GM23248 (cell line): ENCODE results near the gene CDKN2AIP. TPM values are rescaled to one million over a fixed set of nuclear protein-coding genes. Genes with fewer than 3 reads are reported as not detected.

Experiments
- DNase-seq: peaks from one replicate; pipeline ENCODE4 v3.0.0-alpha.2; 2015
- H2AFZ ChIP-seq: fragments of 200-600 bp; sonication (generic); 2 replicates; pipeline ENCODE4 v1.6.1; 2016; ENCODE audit warnings: antibody characterized with exemption
- H3F3A ChIP-seq: fragments of 200-600 bp; sonication (generic); 2 replicates; pipeline ENCODE4 v1.6.1; 2016; ENCODE audit warnings: mild to moderate bottlenecking, antibody characterized with exemption, mixed run types; ENCODE audit not compliant: insufficient read depth
- H3K27ac ChIP-seq: fragments of 200-600 bp; sonication (generic); 2 replicates; pipeline ENCODE4 v1.5.1; 2016; ENCODE audit warnings: mild to moderate bottlenecking
- H3K27me3 ChIP-seq: fragments of 200-600 bp; sonication (generic); replicated peaks from 2 replicates; pipeline ENCODE4 v1.6.1; 2016; ENCODE audit warnings: mild to moderate bottlenecking; ENCODE audit not compliant: insufficient read depth
- H3K36me3 ChIP-seq: fragments of 200-600 bp; sonication (generic); 2 replicates; pipeline ENCODE4 v1.6.1; 2016; ENCODE audit warnings: low read depth, mild to moderate bottlenecking
- H3K4me1 ChIP-seq: fragments of 200-600 bp; sonication (generic); 2 replicates; pipeline ENCODE4 v1.6.1; 2016; ENCODE audit warnings: mild to moderate bottlenecking; ENCODE audit not compliant: insufficient read depth
- H3K4me2 ChIP-seq: fragments of 200-600 bp; sonication (generic); one replicate; pipeline ENCODE4 v1.6.1; 2016; ENCODE audit warnings: mild to moderate bottlenecking; ENCODE audit not compliant: unreplicated experiment
- H3K4me3 ChIP-seq: fragments of 200-600 bp; sonication (generic); 2 replicates; pipeline ENCODE4 v1.5.1; 2016; ENCODE audit warnings: mild to moderate bottlenecking
- H3K79me2 ChIP-seq: fragments of 200-600 bp; sonication (generic); 2 replicates; pipeline ENCODE4 v1.6.1; 2016; ENCODE audit warnings: mild to moderate bottlenecking; ENCODE audit not compliant: insufficient read depth
- H3K9ac ChIP-seq: fragments of 200-600 bp; sonication (generic); 2 replicates; pipeline ENCODE4 v1.6.1; 2016; ENCODE audit warnings: mild to moderate bottlenecking
- H3K9me2 ChIP-seq: fragments of 200-600 bp; sonication (generic); 2 replicates; pipeline ENCODE4 v1.6.1; 2016; ENCODE audit warnings: mixed run types, mild to moderate bottlenecking, moderate library complexity; ENCODE audit not compliant: insufficient read depth
- H3K9me3 ChIP-seq: fragments of 200-600 bp; sonication (generic); one replicate; pipeline ENCODE4 v1.6.1; 2017; ENCODE audit warnings: low read depth
- H4K20me1 ChIP-seq: fragments of 200-600 bp; sonication (generic); 2 replicates; pipeline ENCODE4 v1.6.0; 2016; ENCODE audit not compliant: insufficient read depth
- EZH2 ChIP-seq: fragments of 200-600 bp; sonication (generic); IDR thresholded peaks from 2 replicates; pipeline ENCODE4 v1.6.1; 2018; ENCODE audit warnings: antibody characterized with exemption, mild to moderate bottlenecking; ENCODE audit not compliant: insufficient read depth, poor library complexity, severe bottlenecking
- EZH2phosphoT487 ChIP-seq: fragments of 200-600 bp; sonication (generic); IDR thresholded peaks from 2 replicates; pipeline ENCODE4 v1.6.1; 2018; ENCODE audit warnings: antibody characterized with exemption, moderate library complexity, mild to moderate bottlenecking, low read depth; ENCODE audit not compliant: insufficient read depth
- WGBS, 2 experiments: methylation state at CpG; one replicate each; pipeline ENCODE4 v1.1.6; 2015 to 2017; ENCODE audit warnings: low lambda C conversion rate in 2 of 2, low coverage in 1 of 2; ENCODE audit errors: missing lambda C conversion rate in 2 of 2; 5-methylcytosine and 5-hydroxymethylcytosine counted together
- in situ Hi-C: fragments of 300-500 bp; cut with MboI; formaldehyde crosslinking; loops from 2 replicates; pipeline ENCODE4 v1.15.0; 2020
- polyA plus RNA-seq: library from polyadenylated mRNA; unstranded; fragments of >200 nt; fragmentation: Nextera tagmentation; extraction: Ambion mirVana; gene quantifications from 2 replicates; pipeline ENCODE4 v1.2.1, GENCODE V29; 2016
- total RNA-seq: library from RNA; depleted of rRNA; stranded (reverse); fragments of >200 nt; shearing (Covaris generic); gene quantifications from 2 replicates; pipeline ENCODE4 v1.2.3, GENCODE V29; 2014

CDKN2AIP gene
- total and polyA plus RNA-seq, 2 experiments from 2014 or later: 14.6 to 18.7 TPM

DNA sequence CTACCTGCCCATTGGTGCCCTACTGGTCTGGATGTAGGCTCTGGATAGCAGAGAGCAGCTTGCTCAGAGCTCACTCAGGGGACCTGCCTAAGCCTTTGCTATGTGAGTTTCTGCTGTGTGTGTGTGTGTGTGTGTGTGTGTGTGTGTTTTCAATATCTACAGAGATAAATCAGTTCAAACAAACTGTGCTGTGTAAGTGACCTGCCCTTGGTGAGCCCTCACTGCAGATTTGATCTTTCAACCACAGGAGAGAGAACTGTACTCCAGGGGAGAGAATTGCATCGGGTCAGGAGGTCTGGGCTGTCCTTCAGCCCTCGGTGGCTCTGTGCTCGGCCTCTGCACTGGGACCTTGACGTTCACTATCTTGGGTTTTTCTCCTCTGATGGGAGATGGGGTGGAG, 35.0 kb upstream of the CDKN2AIP start:
- TF ChIP-seq EZH2 (no peak), EZH2phosphoT487 (no peak)
- Histone ChIP-seq H3K4me1 (no peaks in the 10 kb centered on the region), H3K27me3 (no peaks in the 10 kb centered on the region), H2AFZ (no peak overlapping the region), H3K9ac (no peak overlapping the region), H3K4me3 (no peak overlapping the region), H3K9me2 (no peaks in the 10 kb centered on the region), H3F3A (no peaks in the 10 kb centered on the region), H3K4me2 (no peak overlapping the region), H3K9me3 (no peaks in the 10 kb centered on the region), H3K27ac (no peak overlapping the region), H4K20me1 (no peaks in the 10 kb centered on the region), H3K36me3 (no peaks in the 10 kb centered on the region), H3K79me2 (no peaks in the 10 kb centered on the region)
- no peak for DNase-seq
- in situ Hi-C loops: loop anchor here (10.0 kb wide), 1 partner anchor 135 kb away; no protein-coding TSS in a partner anchor
- 94 to 95% methylated on average over 4 of the region's 4 CpGs for WGBS, 2 experiments

DNA sequence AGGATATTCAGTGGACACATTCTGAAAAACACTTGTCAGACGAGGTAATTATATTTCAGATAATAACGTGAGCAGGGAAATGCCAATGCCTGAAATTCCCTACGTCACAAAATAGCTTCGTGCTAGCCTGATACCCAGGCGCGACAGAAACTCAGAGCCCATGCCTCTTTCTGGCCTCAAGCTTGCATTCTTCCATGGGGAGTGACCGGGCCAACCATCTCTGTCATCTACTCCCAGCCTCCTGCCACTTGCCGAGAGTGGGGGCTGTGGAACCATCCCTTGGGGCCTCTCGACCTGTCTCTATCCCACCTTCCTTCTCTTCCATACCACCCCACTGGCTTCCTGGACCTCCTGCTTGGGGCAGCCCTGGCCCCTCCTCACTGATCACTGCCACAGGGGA, 34.5 kb upstream of the CDKN2AIP start:
- in situ Hi-C loops: loop anchor here (10.0 kb wide), 1 partner anchor 135 kb away; no protein-coding TSS in a partner anchor
- Histone ChIP-seq H3K4me2 (no peak overlapping the region), H3K4me3 (no peak overlapping the region), H3K9me2 (no peaks in the 10 kb centered on the region), H3K9ac (no peak overlapping the region), H3K27ac (no peak overlapping the region), H2AFZ (no peak overlapping the region), H3K9me3 (no peaks in the 10 kb centered on the region), H3F3A (no peaks in the 10 kb centered on the region), H3K27me3 (no peaks in the 10 kb centered on the region), H4K20me1 (no peaks in the 10 kb centered on the region), H3K4me1 (no peaks in the 10 kb centered on the region), H3K36me3 (no peaks in the 10 kb centered on the region), H3K79me2 (no peaks in the 10 kb centered on the region)
- no peak for DNase-seq
- WGBS, 2 experiments: 73 to 75% methylated on average over 9 of the region's 9 CpGs
- TF ChIP-seq EZH2: no peak
- TF ChIP-seq EZH2phosphoT487: no peak

- H3K36me3 ChIP-seq: no peaks in the 10 kb centered on the region
- H2AFZ ChIP-seq: no peak overlapping the region
- H3F3A ChIP-seq: no peaks in the 10 kb centered on the region
- WGBS, 2 experiments: 72 to 74% methylated on average over 11 of the region's 11 CpGs
- H3K4me3 ChIP-seq: no peak overlapping the region
- no peak overlapping the region for H3K4me2 ChIP-seq
- no peak for DNase-seq
- H3K27ac ChIP-seq: no peak overlapping the region
- H3K9me2 ChIP-seq: no peaks in the 10 kb centered on the region
- H3K79me2 ChIP-seq: no peaks in the 10 kb centered on the region
- in situ Hi-C loops: no loop called here
- no peaks in the 10 kb centered on the region for H4K20me1 ChIP-seq
- H3K9me3 ChIP-seq: no peaks in the 10 kb centered on the region
- no peaks in the 10 kb centered on the region for H3K27me3 ChIP-seq
- TF ChIP-seq EZH2phosphoT487: no peak
- no peak for TF ChIP-seq EZH2
- no peaks in the 10 kb centered on the region for H3K4me1 ChIP-seq
- H3K9ac ChIP-seq: no peak overlapping the region
Measured at GRCh38 chr4:183411291-183411861, 33.1 kb upstream of the CDKN2AIP start.

GRCh38 chr4:183412821-183413220, 31.6 kb upstream of the CDKN2AIP start:
- Histone ChIP-seq H4K20me1 (no peaks in the 10 kb centered on the region), H3K27me3 (no peaks in the 10 kb centered on the region), H3K4me1 (no peaks in the 10 kb centered on the region), H3K9ac (no peak overlapping the region), H3K79me2 (no peaks in the 10 kb centered on the region), H3K4me2 (no peak overlapping the region), H3F3A (no peaks in the 10 kb centered on the region), H3K4me3 (no peak overlapping the region), H3K9me2 (no peaks in the 10 kb centered on the region), H2AFZ (no peak overlapping the region), H3K9me3 (no peaks in the 10 kb centered on the region), H3K36me3 (no peaks in the 10 kb centered on the region), H3K27ac (no peak overlapping the region)
- in situ Hi-C loops: no loop called here
- DNase-seq: no peak
- no peak for TF ChIP-seq EZH2
- TF ChIP-seq EZH2phosphoT487: no peak
- 79 to 84% methylated on average over 10 to 11 of the region's 11 CpGs for WGBS, 2 experiments
